Lower leg skin (tissue), 4 donors: Measurements from ENCODE around the gene OPRM1. TPM values are rescaled to one million over a fixed set of nuclear protein-coding genes. Genes with fewer than 3 reads are reported as not detected.

Source experiments
- DNase-seq, 2 donors: peaks; one replicate each; pipeline ENCODE4 v3.0.0-alpha.2; 2019; ENCODE audit warnings: low spot score in 2 of 2
- H3K4me3 ChIP-seq: fragments of 200-600 bp; sonication (generic); 2 replicates; pipeline ENCODE4 v1.5.1; 2017; ENCODE audit warnings: mild to moderate bottlenecking, low read depth; ENCODE audit not compliant: poor library complexity, severe bottlenecking
- CTCF ChIP-seq, 3 donors: fragments of 450-650 bp; IDR thresholded peaks; one replicate each; pipeline ENCODE4 v1.5.1; 2016; ENCODE audit warnings: antibody characterized with exemption in 3 of 3, mild to moderate bottlenecking in 3 of 3, moderate library complexity in 2 of 3
- POLR2A ChIP-seq, 2 donors: fragments of 450-650 bp; IDR thresholded peaks; one replicate each; pipeline ENCODE4 v1.6.1; 2016 to 2017; ENCODE audit warnings: antibody characterized with exemption in 2 of 2, mild to moderate bottlenecking in 1 of 2, moderate library complexity in 1 of 2
- WGBS, 2 donors: methylation state at CpG; one replicate each; pipeline ENCODE4 v1.1.5; 2018; 5-methylcytosine and 5-hydroxymethylcytosine counted together
- intact Hi-C: fragments of 100-400 bp; cut with DNase I; formaldehyde crosslinking; loops from one replicate; pipeline ENCODE4 v1.15.0; 2023; ENCODE audit warnings: low total_unique reads
- total RNA-seq, 4 donors: library from RNA; depleted of rRNA; stranded (reverse); fragments of >200 nt; gene quantifications; one replicate each; pipeline ENCODE4 v1.1.0, GENCODE V29; 2016

Gene OPRM1
- total RNA-seq, 4 donors from 2014 or later = not detected

DNA sequence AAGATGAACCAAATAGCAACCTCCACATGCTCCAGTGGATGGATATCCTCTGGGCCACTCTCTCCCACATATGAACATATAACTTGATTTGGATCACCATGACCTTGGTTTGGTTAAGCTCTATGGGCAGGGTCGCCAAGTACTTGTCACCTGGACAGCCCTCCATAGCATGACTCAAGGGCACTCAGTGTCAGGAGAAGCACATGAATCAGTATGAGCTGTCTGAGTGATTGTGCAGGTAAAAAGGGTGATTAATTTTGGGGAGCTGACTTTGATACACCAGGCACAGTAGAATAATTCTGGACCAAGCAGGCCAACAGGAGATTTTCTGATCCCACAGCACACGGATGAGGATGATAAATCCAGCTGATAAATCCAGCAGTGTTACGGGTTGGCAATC is 74.4 kb downstream of the OPRM1 start:
- no peak for DNase-seq
- intact Hi-C loops = no loop called here
- H3K4me3 ChIP-seq = no peak overlapping the region
- 88 to 90% methylated on average over 3 of the region's 3 CpGs for WGBS, 2 donors
- no peak for TF ChIP-seq POLR2A (IDR thresholded peaks at IDR 0.05)
- TF ChIP-seq CTCF (IDR thresholded peaks at IDR 0.05) = no peak

GRCh38 chr6:154117485-154117884 is 78.4 kb downstream of the OPRM1 start:
- no peak overlapping the region for H3K4me3 ChIP-seq
- TF ChIP-seq POLR2A (IDR thresholded peaks at IDR 0.05) (no peak), CTCF (IDR thresholded peaks at IDR 0.05) (no peak)
- WGBS, 2 donors = 67 to 82% methylated on average over 4 of the region's 4 CpGs

DNA sequence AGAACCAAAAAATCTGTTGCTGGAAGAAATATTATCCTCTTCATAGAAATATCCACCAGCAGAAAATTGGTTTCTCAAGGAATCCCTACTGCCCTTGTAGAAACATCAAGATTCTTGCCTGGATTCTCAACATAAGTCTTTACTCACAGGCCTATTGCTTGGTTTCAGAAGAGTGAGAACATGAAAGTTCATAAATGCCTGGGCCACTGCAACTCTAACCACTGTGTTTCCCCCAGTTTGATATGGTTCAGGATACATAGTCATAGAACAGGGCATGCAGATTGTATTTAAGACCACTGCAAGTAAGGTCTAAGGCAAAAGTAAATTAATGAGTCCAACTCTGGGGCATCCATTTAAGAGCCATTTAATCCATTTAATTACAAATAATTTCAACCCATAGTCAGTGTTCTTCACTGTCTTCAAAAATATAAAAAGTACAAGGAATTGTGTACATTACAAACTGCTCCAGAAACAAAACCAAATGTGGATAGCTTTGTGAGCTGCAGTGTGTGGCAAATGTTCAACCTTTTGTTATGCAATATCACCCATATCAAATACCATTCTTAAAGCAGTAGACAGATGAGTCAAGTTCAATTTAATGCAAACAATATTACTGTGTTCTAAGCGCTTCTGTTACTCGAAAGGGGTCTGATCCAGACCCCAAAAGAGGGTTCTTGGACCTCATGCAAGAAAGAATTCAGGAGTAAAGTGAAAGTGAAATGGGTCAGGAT is 83.3 kb downstream of the OPRM1 start:
- WGBS, 2 donors = 74 to 82% methylated on average over 2 of the region's 2 CpGs
- no peak for TF ChIP-seq POLR2A (IDR thresholded peaks at IDR 0.05)
- no peak for TF ChIP-seq CTCF (IDR thresholded peaks at IDR 0.05)
- intact Hi-C loops = no loop called here
- no peak overlapping the region for H3K4me3 ChIP-seq
- no peak for DNase-seq

More at GRCh38 chr6:154117485-154117884, 78.4 kb downstream of the OPRM1 start:
- intact Hi-C loops = no loop called here
- no peak for DNase-seq

GRCh38 chr6:154123155-154123956 is 84.3 kb downstream of the OPRM1 start:
- WGBS, 2 donors = 64 to 75% methylated on average over 8 of the region's 8 CpGs
- DNase-seq = no peak

GRCh38 chr6:154125421-154125820 is 86.4 kb downstream of the OPRM1 start:
- H3K4me3 ChIP-seq = no peak overlapping the region
- 87 to 88% methylated on average over 2 of the region's 2 CpGs for WGBS, 2 donors

More at GRCh38 chr6:154123155-154123956, 84.3 kb downstream of the OPRM1 start:
- H3K4me3 ChIP-seq = no peak overlapping the region
- no peak for TF ChIP-seq CTCF (IDR thresholded peaks at IDR 0.05)
- no peak for TF ChIP-seq POLR2A (IDR thresholded peaks at IDR 0.05)
- intact Hi-C loops = no loop called here

More at GRCh38 chr6:154125421-154125820, 86.4 kb downstream of the OPRM1 start:
- DNase-seq = no peak
- intact Hi-C loops = no loop called here
- no peak for TF ChIP-seq POLR2A (IDR thresholded peaks at IDR 0.05)
- TF ChIP-seq CTCF (IDR thresholded peaks at IDR 0.05) = no peak
